ENCODE results near the gene CHIC2.

CHIC2 gene

DNA sequence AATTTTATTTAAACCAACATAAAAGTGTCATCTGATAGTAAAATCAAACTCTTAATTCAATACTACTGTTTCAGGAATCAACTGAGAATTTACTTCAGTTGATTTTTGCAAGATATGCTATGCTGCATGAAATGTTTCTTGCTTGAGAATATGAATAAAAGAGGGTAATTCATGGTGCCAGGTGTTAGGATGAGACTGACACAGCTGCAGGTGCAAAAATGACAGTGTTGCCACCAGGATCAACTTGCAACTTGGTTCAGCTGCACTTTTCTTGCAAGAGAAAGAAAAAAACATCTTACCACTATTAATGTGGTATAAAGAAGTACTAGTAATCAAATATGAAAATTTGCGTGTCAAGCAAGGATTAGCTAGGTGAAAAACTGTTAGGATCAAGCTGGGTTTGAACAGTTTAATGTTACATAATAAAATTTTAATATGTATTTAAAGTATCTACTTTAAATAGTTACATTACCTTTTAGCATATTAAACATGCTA is 49.7 kb downstream of the CHIC2 start:
- no peak for DNase-seq (ENCODE audit: extremely low read depth in 1 of 2, low read depth in 1 of 2)

DNA sequence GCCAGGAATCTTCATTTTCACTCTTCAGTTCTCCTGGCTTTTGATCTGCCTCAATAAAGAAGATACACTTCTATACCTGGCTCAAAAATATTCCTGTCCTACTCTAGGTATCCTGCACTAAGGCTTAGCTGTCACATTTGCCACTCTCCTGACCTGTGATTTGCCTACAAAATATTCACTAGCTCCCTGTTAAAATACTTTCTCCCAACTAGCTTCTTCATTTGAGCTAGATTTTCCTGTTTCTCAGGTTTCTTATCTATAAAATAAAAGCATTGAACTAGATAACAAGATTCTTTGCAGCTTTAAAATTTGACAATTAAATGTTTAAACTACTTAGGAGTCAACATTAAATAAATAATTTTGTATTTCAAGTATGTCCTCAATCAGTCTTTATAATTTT is 53.2 kb downstream of the CHIC2 start:
- DNase-seq (ENCODE audit: extremely low read depth in 1 of 2, low read depth in 1 of 2), result no peak

DNA sequence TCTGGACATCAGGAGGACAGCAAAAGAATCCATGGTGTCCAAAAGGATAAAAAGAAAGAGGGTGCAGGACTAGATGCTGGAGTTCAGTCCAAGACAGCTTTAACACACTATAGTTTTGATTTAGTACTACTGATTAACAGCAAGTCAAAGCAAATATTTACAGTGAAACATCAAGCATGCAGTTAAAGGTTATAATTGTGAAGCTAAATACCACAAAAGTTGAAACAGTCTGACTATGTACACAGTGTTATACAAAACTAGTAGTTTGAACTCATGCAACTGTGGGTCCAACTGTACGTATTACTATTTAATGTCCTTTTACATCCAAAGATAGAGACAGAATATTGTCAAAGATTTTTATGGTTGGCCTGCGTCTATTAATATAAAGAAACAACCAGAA is 57.6 kb downstream of the CHIC2 start:
- DNase-seq (ENCODE audit: extremely low read depth in 1 of 2, low read depth in 1 of 2), result no peak

DNA sequence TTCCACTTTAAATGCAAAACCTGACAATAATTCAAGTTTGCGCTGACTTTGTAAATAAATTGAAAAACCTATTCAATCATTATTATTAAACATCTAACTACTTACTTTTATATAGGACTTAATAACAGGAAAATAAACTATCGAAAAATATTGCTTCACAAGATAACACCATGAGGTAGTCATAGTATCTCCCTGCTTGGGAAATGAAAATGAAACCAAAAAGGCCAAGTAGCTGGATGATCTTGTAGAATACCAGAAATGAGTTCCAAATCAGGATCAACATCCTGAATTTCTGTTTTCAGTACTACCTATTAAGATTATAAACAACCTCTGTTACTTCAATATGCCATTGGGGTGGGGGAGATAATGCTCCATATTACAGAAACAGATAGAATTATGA is 58.9 kb downstream of the CHIC2 start:
- no peak for DNase-seq (ENCODE audit: extremely low read depth in 1 of 2, low read depth in 1 of 2)

DNA sequence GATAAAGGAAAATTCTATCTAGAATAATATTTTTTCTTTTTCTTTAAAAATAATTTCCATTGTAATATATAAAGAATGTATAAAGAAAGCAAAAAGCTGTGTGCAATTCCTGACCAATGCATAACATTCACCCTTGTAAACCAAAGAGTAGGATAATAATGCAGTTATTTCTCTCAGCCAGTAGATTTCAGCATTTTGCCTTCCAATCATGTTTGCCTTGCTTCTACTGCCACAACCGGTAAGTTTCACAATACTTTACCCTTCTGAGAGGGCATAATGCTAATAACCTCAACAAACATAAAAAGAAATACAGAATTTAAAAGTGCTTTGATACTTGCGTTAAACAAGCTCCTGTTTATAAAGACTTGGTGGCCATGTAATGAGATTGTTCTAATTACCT is 59.9 kb downstream of the CHIC2 start:
- DNase-seq (ENCODE audit: extremely low read depth in 1 of 2, low read depth in 1 of 2), result no peak

DNA sequence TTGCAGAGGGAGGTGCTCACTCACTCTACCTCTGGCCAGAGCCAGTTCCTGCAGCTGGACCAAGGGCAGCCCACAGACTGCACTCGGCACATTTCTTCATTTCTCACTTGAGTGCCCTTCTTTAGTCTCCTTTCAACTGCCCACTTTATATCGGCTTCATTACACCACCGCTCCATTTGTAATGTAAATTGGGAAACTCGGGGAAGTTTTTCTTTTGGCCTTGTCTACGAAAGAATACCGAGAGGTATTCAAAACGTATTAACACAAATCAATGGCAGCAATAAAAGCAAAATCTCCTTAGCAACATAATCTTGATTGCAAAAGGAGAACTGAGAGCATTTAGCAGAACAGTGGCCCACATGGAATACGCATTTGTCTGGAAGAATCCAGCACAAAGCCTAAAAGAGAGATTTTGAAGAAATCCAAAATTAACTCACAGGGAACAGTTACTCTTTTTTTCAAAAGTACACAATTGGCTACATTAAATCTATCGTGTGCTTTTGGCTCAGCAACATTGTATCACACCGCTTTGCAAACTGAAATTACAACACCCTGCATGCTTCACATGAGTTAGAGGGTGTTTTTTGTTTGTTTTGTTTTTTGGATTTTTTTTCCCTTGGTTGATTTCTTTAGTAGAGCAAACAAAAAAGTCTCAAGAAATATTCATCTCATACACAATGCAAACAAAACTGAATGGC is 62.6 kb downstream of the CHIC2 start:
- no peak for DNase-seq (ENCODE audit: extremely low read depth in 1 of 2, low read depth in 1 of 2)

DNA sequence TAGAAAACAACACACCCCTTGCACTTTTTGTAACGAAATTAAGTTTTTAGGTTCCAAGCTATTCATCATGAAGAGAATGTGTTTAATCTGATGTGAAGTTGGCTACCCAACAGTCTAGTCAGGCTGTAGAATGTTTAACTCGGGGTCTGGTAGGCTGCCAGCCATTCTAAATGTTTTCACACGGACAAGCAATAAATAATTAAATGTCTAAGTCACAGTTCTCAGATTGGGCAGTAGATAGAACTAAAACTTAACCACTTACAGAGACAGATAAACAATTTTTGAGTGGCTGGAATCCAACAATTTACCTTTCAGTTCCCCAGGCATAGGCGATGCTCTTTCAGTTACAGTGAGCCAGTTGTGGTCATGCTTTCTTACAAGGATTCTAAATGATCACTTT is 66.5 kb downstream of the CHIC2 start:
- DNase-seq (ENCODE audit: extremely low read depth in 1 of 2, low read depth in 1 of 2), result no peak

DNA sequence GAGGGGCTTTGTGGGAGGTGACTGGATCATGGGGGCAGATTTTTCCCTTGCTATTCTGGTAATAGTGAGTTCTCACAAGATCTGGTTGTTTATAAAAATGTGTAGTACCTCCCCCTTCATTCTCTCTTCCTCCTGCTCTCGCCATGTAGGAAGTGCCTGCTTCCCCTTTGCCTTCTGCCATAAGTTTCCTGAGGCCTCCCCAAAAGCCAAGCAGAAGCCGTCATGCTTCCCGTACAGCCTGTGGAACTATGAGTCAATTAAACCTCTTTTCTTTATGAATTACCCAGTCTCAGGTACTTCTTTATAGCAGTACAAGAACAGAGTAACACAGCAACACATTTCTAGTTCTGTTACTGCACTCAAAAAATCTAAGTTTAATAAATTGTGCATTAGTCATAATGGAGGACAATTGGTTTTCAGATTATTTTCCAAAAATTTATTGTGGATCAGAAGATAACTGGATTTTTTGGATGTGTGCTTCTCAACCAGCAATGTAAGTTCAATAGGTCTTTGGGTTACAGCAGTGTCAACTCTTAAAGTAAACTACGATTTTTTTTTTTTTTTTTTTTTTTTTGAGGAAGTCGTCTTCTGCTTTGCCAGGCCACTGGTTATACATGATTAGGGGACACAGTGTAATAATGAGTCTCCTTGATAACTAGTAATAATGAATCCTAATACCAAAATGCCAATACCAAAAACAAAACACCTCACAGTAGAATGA is 69.9 kb downstream of the CHIC2 start:
- DNase-seq (ENCODE audit: extremely low read depth in 1 of 2, low read depth in 1 of 2), result no peak

DNA sequence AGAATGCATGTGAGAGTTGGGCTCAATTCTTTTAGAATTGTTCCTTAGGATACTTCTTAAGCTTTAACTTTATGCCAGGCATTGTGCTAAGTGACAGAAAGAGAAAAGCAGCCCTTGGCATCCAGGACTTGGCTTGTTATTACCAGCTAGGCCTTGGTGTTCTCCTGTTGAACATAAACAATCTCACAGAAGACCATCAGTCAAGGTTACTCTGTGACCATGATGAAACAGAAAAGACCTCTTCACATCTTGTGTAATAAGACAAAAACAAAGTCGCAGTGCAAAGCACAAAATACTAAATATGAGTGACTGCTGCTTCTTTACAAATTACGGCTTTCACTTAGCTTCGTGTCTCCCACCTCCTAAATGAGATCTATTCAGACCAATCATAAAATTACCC is 71.6 kb downstream of the CHIC2 start:
- DNase-seq (ENCODE audit: extremely low read depth in 1 of 2, low read depth in 1 of 2), result no peak

DNA sequence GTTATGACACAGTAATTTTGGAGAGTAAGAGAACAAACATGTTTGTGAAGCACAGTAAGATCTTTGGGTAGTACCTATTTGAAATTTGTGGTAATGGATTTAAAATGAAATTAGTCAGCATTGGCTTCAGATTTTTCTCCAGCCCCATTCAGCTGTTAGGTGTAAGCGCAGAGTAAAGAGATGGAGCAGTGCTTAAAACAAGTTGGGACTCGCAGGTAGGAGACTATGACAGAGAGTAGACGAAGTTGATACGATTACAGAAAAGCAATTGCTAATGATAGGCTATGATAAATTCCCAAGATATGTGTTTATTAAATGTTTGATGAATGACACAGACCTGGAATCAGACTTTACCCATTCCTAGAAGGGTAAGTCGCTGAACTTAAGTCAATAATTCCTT is 72.6 kb downstream of the CHIC2 start:
- no peak for DNase-seq (ENCODE audit: extremely low read depth in 1 of 2, low read depth in 1 of 2)

DNA sequence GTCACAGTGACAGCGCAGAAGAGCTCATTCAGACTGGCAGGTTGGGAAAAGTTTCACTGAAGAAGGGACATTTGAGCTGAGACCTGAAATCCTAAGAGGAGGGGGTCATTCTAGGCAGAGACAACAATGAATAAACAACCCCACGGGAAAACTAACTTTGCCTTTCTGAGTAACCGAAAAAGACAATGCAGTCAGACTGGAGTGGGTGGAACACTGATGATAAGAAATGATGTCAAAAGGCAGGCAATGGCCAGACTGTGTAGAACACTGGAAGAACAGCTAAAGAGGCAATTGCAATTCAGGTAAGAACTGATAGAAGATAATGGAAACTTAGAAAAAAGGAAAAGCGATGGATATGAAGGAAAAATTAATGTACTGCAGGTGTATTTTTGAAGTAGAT is 73.8 kb downstream of the CHIC2 start:
- DNase-seq (ENCODE audit: extremely low read depth in 1 of 2, low read depth in 1 of 2), result no peak

DNA sequence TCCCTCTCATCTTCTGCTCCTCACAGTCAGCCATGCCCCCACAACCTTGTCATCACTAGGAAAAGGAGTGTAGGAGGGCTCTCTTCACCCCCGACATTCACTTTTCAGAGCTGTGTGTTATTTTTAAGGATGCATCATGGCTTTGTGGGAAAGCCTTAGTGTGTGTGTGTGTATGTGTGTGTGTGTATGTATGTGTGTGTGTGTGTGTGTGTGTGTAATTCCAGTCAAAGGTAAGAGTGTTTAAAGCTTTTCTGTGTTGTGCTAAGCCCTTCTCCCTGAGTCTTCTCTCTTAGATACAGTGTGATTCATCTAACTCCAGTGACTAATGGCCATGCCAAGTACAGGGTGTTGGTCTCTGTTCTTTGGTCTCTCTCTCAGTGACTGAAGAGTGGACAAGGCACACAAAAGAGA is 76.6 kb downstream of the CHIC2 start:
- DNase-seq (ENCODE audit: extremely low read depth in 1 of 2, low read depth in 1 of 2), result no peak

DNA sequence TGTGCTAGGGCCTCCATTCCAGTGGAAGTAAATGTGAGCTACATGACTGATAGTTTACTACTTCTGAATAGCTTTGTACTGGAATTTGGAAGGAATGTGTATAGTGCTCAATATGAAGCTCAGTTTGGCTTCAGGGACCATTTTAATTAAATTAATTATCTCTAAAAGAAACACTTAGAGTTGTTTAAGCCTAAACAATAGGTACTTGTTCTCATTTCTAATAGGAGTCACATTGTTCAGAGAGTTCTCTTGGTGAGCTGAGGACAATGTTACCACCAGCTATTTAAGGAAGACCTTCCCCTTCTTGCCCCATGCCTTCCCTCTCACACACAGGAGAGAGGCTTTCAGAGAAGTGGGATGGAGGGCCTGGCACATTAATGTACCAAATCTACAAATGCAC is 78.3 kb downstream of the CHIC2 start:
- DNase-seq (ENCODE audit: extremely low read depth in 1 of 2, low read depth in 1 of 2), result no peak

DNA sequence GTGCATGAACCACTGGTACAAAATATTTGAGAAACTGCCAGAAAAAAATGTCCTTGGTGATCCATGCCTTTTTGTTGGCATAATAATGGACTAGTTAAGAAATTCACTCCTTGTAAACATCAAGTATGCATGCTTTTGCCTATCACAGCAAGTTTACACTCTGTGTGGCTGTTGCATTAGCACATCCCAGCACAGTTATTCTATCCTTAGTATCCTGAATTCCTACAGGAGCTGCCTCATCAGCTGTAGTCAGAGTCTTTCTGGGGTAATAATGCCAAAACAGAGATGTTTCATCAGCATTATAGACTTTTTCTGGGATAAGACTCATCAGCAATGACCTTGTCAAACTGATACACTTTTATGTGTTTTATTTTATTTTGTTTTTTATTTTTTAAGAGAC is 82.8 kb downstream of the CHIC2 start:
- DNase-seq (ENCODE audit: extremely low read depth in 1 of 2, low read depth in 1 of 2), result no peak

DNA sequence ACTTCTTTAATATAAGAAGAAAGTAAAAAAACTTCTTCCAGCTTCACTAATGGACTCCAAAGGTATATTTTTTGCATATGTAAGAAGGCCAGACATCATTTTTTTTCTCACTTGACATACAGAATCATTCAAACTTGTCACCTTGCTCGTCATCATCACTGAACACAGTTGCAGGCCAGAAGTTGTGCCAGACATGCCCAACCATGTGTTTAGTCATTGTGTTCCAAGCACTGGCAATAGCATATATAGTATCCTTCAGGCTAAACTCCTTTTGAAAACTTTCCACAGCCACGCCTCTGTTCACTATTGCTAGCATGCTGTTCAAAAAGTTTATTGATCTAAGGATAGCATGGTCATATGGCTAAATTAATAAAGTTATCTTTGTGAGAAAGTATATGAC is 83.3 kb downstream of the CHIC2 start:
- DNase-seq (ENCODE audit: extremely low read depth in 1 of 2, low read depth in 1 of 2), result no peak

DNA sequence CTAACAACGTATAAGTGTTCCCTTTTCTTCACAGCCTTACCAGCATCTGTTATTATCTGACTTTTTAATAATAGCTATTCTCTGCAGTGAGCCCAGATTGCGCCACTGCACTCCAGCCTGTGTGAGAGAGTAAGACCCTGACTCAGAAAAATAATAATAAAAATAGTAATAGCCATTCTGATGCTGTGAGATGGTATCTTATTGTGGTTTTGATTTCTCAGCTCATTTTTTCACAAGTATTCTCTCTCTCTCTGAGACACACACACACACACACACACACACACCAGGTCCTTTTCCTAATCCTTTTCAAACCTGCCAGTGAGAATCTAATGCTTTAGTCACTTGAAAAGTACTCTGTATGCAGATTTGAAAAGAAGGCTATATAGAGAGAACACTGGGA is 89.8 kb downstream of the CHIC2 start:
- DNase-seq (ENCODE audit: extremely low read depth in 1 of 2, low read depth in 1 of 2), result no peak

DNA sequence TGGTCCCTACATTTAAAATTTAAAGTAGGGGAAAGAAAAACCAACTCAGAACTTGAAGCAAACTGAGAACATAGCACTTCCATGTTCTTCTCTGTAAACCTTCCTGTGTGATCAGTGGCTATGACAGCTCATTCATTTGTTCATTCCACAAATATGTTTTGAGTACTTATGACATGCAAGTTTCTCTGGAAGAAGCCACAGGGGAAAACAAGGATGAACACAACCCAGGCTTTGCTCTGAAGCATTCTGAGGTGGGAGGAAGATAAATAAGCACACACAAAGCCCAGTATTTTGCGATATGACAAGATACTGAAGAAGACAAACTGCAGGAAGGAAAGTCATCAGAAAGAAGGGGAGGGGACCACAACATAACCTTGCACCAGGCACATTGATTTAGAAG is 96.4 kb downstream of the CHIC2 start:
- DNase-seq (ENCODE audit: extremely low read depth in 1 of 2, low read depth in 1 of 2), result no peak

DNA sequence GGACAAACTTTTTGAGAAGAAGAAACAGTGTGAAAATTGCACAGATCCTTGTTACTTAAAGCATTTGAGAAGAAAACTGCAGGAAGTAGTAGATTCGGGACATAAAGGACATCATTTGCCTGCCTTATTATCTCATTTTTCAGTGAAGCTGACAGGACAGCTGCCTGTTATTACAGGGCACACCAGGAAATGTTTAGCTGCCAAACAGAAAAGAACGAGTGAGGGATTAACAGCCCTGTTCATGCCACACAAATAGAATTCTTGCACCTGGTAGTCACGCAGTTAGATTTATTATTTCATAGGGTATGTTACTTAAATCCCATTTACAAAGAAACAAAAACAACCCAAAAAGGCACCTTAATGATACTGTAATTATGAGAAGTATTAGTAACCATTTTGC is 100.6 kb downstream of the CHIC2 start:
- DNase-seq (ENCODE audit: extremely low read depth in 1 of 2, low read depth in 1 of 2), result no peak

DNA sequence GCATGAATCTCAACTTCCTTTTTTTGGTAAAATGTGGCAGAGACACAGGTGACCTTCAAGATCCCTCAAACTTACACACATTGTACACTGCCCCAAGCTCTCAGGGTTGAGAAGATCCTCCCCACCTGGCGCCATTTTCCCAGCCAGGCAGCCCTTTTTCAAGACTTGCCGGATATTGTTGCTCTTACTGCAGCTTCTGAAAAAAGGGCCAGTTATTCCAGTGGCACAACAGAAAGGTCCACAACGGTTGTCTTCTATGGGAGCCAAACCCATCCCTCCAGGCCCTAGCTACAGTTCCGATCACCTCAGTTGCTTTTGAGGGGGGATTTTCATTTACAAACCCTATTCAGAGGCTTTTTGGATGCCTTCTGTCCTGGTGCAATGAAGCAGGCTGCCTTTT is 101.1 kb downstream of the CHIC2 start:
- no peak for DNase-seq (ENCODE audit: extremely low read depth in 1 of 2, low read depth in 1 of 2)

DNA sequence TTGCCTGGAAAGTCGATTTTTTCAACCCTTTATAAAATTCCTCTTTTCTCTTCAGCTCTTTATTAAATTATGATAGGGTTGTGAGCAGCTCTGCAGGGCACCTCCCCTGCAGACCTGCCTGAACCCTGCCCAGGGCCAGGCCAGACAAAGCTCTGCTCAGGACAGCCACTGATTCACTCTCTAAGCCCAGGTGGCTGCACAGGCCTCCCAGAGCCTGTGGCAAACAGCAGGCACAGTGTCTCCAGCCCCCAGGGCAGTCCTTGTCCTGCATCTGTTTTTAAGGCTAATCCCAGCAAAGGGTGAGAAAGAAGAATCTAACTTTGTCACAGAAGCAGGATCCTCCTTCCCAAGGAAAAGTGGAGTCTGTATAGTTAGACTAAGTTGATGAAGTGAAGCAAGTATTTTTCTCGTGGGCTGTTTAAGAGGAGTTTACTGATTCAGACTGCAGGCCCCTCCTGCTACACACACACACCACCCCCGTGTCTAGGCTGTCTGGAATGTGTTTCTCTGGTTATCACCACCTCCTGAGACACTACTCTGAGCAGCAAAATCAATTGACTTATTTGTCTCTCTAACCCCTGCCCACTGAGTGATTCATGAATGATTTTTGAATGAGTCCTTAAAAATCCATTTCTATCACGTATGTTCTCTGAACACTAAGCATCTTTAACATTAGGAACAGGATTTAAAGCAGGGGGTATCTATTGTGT is 101.7 kb downstream of the CHIC2 start:
- DNase-seq (ENCODE audit: extremely low read depth in 1 of 2, low read depth in 1 of 2), result no peak

DNA sequence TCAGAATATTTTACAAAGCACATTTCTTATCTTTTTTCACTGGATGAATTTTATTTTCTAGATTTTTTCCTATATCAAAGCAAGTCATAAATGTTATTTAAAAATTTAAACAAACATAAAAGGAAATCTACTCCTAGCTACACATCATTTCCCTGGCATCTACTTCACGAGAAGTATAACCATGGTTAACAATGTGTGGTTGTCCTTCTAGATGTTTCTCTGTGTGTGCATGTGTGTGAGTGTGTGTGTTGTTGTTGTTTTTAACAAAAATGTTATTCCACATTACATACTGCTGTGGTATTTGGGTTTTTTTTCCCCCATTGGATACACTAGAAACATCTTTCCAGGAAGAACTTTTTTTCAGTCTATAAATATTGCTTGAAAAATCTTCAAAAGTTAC is 103.1 kb downstream of the CHIC2 start:
- no peak for DNase-seq (ENCODE audit: extremely low read depth in 1 of 2, low read depth in 1 of 2)

DNA sequence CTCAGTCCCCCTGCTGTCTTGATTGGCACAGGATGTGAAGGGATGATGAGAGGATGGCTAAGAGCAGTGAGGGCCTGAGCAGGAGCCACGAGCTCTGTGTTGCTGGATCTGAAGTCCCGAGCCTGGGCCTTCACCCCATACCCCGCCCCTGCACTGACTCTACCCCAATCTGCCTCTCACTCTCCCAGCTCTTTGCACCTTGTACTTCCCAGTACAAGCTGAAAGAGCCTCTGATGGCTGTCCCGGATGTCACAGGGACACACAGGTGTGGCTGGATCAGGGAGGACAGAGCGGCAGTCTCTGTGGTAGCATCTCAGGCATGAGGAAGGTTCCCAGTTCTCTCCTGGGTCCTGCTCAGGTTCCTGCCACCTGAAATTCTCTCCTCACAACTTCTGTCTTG is 103.6 kb downstream of the CHIC2 start:
- DNase-seq (ENCODE audit: extremely low read depth in 1 of 2, low read depth in 1 of 2), result no peak
